PC-3 (cell line): ENCODE results near the gene PPP1R3F. TPM values are rescaled to one million over a fixed set of nuclear protein-coding genes. Genes with fewer than 3 reads are reported as not detected.

Source experiments
- ATAC-seq: fragments of 200-7000 bp; cut with Tn5 transposase; 2 replicates; pipeline ENCODE4 v1.9.1; 2020; ENCODE audit warnings: mild to moderate bottlenecking, moderate library complexity
- BruUV-seq: library from RNA; stranded (reverse); fragments of 400-500 nt; replicated peaks from 2 replicates; lab custom pipeline; 2021; lab: Mats Ljungman, UMichigan
- CTCF ChIA-PET: fragments of 300-600 bp; sonication (Branson Sonifier 250); formaldehyde crosslinking; loops from one replicate; lab custom pipeline; 2022; ENCODE audit warnings: antibody characterized with exemption; lab: Charles Lee
- POLR2A ChIA-PET: fragments of 300-600 bp; sonication (Branson Sonifier 250); formaldehyde crosslinking; loops from one replicate; lab custom pipeline; 2022; ENCODE audit warnings: antibody characterized with exemption; ENCODE audit not compliant: unreplicated experiment; lab: Charles Lee
- DNase-seq: peaks from one replicate; pipeline ENCODE4 v3.0.0-alpha.2; 2015
- H2AFZ ChIP-seq: fragments of 300-600 bp; sonication (generic); 2 replicates; pipeline ENCODE4 v1.6.0; 2016; ENCODE audit warnings: antibody characterized with exemption, low read length
- H3F3A ChIP-seq: fragments of 300-600 bp; sonication (generic); one replicate; pipeline ENCODE4 v1.6.0; 2017; ENCODE audit warnings: antibody characterized with exemption, low read length, control low read depth, mild to moderate bottlenecking; ENCODE audit not compliant: unreplicated experiment
- H3K27ac ChIP-seq: fragments of 300-600 bp; sonication (generic); 2 replicates; pipeline ENCODE4 v1.5.1; 2016; ENCODE audit warnings: mild to moderate bottlenecking, low read length
- H3K27me3 ChIP-seq: fragments of 300-600 bp; sonication (generic); 2 replicates; pipeline ENCODE4 v1.6.1; 2016; ENCODE audit warnings: low read length, mixed read lengths
- H3K36me3 ChIP-seq: fragments of 300-600 bp; sonication (generic); 2 replicates; pipeline ENCODE4 v1.6.1; 2016; ENCODE audit warnings: low read depth, mixed run types, low read length, mixed read lengths
- H3K4me1 ChIP-seq: fragments of 300-600 bp; sonication (generic); 2 replicates; pipeline ENCODE4 v1.5.1; 2016; ENCODE audit warnings: low read length; ENCODE audit not compliant: insufficient read depth
- H3K4me2 ChIP-seq: fragments of 300-600 bp; sonication (generic); 2 replicates; pipeline ENCODE4 v1.6.0; 2016; ENCODE audit warnings: low read length
- H3K4me3 ChIP-seq: fragments of 300-600 bp; sonication (generic); 2 replicates; pipeline ENCODE4 v1.5.1; 2016; ENCODE audit warnings: mild to moderate bottlenecking, low read length, mixed read lengths
- H3K79me2 ChIP-seq: fragments of 300-600 bp; sonication (generic); 2 replicates; pipeline ENCODE4 v1.6.1; 2017; ENCODE audit warnings: low read length, mixed read lengths
- H3K9ac ChIP-seq: fragments of 300-600 bp; sonication (generic); 2 replicates; pipeline ENCODE4 v1.6.0; 2016; ENCODE audit warnings: mild to moderate bottlenecking, low read length
- H3K9me2 ChIP-seq: fragments of 300-600 bp; sonication (generic); replicated peaks from 2 replicates; pipeline ENCODE4 v1.6.1; 2016; ENCODE audit warnings: mixed run types, low read length, mixed read lengths
- H3K9me3 ChIP-seq: fragments of 300-600 bp; sonication (generic); 2 replicates; pipeline ENCODE4 v1.6.1; 2016; ENCODE audit warnings: low read length, mixed read lengths
- H4K20me1 ChIP-seq: fragments of 300-600 bp; sonication (generic); 2 replicates; pipeline ENCODE4 v1.6.1; 2016; ENCODE audit warnings: low read length, mixed read lengths
- EZH2 ChIP-seq: fragments of 300-600 bp; sonication (generic); IDR thresholded peaks from one replicate; pipeline ENCODE4 v1.6.1; 2017; ENCODE audit warnings: antibody characterized with exemption, mild to moderate bottlenecking, low read length; ENCODE audit not compliant: unreplicated experiment
- EZH2phosphoT487 ChIP-seq: fragments of 300-600 bp; sonication (generic); IDR thresholded peaks from 2 replicates; pipeline ENCODE4 v1.6.1; 2018; ENCODE audit warnings: mild to moderate bottlenecking, antibody characterized with exemption, low read length, borderline replicate concordance
- intact Hi-C: fragments of 100-400 bp; cut with micrococcal nuclease; formaldehyde crosslinking; loops from 2 replicates; pipeline ENCODE4 v1.9.0; 2023
- total RNA-seq: library from RNA; depleted of rRNA; stranded (reverse); fragments of >200 nt; gene quantifications from 2 replicates; pipeline ENCODE4 v1.2.3, GENCODE V29; 2014
- TF ChIP-seq, protein P1 (sequence below): fragments of 300-600 bp; sonication (generic); conservative IDR thresholded peaks from 2 replicates; pipeline ENCODE4 v1.5.1; 2017; ENCODE audit warnings: antibody characterized with exemption, low read depth, mild to moderate bottlenecking, low read length

Gene PPP1R3F
- total RNA-seq, 1 experiment from 2014 or later = 11.8 TPM

DNA sequence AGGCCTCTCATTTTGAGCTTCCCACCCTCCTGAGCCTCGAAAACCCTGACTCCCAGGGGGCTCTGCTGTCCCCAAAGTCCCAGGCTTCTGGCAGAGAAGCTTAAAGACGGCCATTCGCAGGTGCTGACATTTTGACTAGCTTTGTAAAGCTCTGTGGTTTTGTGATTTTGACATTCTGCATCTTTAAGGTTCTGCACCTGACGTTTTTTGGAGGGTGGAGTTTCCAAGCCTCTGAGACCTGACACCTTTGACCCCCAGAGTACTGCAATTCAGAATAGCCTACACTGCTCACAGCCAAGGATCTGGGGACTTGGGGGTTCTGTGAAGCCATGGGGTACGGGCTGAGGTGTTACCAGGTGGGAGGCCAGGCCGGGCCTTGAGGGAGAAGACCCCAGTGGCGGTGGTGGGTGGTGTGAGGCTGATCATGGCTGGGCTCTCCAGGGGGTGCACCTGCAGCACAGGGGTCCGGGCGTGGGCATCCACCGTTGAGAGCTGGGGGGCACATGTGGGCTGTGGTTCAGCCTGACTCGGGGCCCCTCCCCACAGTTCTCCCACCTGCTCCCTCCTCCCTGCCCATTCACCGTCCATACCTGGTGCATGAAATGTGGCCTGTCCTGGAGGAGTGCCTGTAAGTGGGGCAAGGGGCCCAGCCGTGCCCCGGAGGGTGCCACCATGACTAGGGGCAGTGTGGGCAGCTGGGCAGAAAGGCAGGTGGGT is 12.4 kb upstream of the PPP1R3F start:
- TF ChIP-seq EZH2phosphoT487 (no peak), EZH2 (no peak)
- TF ChIP-seq, protein P1, sequence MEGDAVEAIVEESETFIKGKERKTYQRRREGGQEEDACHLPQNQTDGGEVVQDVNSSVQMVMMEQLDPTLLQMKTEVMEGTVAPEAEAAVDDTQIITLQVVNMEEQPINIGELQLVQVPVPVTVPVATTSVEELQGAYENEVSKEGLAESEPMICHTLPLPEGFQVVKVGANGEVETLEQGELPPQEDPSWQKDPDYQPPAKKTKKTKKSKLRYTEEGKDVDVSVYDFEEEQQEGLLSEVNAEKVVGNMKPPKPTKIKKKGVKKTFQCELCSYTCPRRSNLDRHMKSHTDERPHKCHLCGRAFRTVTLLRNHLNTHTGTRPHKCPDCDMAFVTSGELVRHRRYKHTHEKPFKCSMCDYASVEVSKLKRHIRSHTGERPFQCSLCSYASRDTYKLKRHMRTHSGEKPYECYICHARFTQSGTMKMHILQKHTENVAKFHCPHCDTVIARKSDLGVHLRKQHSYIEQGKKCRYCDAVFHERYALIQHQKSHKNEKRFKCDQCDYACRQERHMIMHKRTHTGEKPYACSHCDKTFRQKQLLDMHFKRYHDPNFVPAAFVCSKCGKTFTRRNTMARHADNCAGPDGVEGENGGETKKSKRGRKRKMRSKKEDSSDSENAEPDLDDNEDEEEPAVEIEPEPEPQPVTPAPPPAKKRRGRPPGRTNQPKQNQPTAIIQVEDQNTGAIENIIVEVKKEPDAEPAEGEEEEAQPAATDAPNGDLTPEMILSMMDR = no peak
- CTCF ChIA-PET = interaction anchor here (0.5 kb wide), 1 partner anchor 34 kb away, joined by 3 read pairs; no protein-coding TSS in a partner anchor
- H3K79me2 ChIP-seq = no peaks in the 10 kb centered on the region
- H3K27me3 ChIP-seq = no peaks in the 10 kb centered on the region
- intact Hi-C loops = no loop called here
- DNase-seq = no peak
- H4K20me1 ChIP-seq = no peaks in the 10 kb centered on the region
- H3K27ac ChIP-seq = no peak overlapping the region
- H3K4me2 ChIP-seq = no peak overlapping the region
- H3K9ac ChIP-seq = no peak overlapping the region
- no peaks in the 10 kb centered on the region for H3K4me1 ChIP-seq
- H3K36me3 ChIP-seq = no peaks in the 10 kb centered on the region
- H3F3A ChIP-seq = no peaks in the 10 kb centered on the region
- H3K9me2 ChIP-seq = no peaks in the 10 kb centered on the region
- BruUV-seq = no TSS peak
- POLR2A ChIA-PET = interaction anchor here (0.6 kb wide), 1 partner anchor 22 kb away, joined by 3 read pairs; the partner anchor contains the start of gene CCDC22
- H3K4me3 ChIP-seq = no peak overlapping the region
- H2AFZ ChIP-seq = no peak overlapping the region
- no peaks in the 10 kb centered on the region for H3K9me3 ChIP-seq
- ATAC-seq = no peak

DNA sequence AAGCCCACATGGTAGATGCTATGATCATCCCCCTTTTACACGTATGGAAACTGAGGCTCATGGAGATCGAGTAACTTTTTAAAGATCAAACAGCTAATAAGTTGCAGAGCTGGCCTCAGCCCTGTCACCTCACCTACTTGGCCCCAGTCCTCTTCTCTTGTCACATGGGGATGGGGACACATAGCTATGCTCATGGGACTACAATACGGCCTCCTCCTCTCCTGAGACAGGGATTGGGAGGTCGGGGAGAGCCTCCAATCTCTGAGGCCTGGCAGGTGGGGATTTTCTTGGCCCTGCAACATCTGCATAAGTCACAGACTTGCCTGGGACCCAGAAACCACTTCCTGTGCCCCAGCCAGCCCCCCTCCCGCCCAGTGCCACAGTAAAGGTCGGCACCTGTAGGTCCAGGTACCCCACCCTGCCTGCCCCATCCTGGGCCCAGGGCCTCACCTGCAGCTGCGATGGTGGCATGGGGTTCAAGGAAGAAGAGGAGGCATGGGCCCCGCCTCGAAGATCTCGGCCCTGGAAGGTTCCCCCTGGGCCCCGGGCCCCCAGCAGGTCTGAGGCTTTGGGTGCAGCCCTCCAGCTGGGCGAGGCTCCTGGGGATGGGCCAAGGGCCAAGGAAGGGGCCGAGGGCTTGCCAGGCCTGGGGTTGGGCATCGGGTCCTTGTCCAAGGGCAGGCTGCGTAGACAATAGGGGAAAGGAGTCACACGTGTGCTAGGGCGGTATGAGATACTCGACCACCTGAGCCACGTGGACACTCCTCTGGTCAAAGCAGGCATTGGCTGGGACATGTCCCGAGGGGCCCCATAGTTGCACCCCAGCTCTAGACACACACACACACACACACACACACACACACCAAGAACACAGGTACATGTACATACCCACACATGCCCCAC is 11.5 kb upstream of the PPP1R3F start:
- ATAC-seq = no peak
- no peak overlapping the region for H3K9ac ChIP-seq
- no peaks in the 10 kb centered on the region for H3K36me3 ChIP-seq
- POLR2A ChIA-PET = no interaction called here
- TF ChIP-seq EZH2 = no peak
- TF ChIP-seq, protein P1 = no peak
- no peak for TF ChIP-seq EZH2phosphoT487
- H3K4me1 ChIP-seq = no peaks in the 10 kb centered on the region
- BruUV-seq = no TSS peak
- H3K27me3 ChIP-seq = no peaks in the 10 kb centered on the region
- no peak overlapping the region for H3K4me2 ChIP-seq
- no peak for DNase-seq
- no peaks in the 10 kb centered on the region for H3K9me2 ChIP-seq
- H3K4me3 ChIP-seq = no peak overlapping the region
- H3F3A ChIP-seq = no peaks in the 10 kb centered on the region
- H3K79me2 ChIP-seq = no peaks in the 10 kb centered on the region
- intact Hi-C loops = no loop called here
- no peaks in the 10 kb centered on the region for H3K9me3 ChIP-seq
- CTCF ChIA-PET = no interaction called here
- no peak overlapping the region for H3K27ac ChIP-seq
- H4K20me1 ChIP-seq = no peaks in the 10 kb centered on the region
- no peak overlapping the region for H2AFZ ChIP-seq
